ENCODE measurements around the gene FBXO4.

- no peak for TF ChIP-seq POLR2A (IDR thresholded peaks at IDR 0.05)
- TF ChIP-seq, protein P1, sequence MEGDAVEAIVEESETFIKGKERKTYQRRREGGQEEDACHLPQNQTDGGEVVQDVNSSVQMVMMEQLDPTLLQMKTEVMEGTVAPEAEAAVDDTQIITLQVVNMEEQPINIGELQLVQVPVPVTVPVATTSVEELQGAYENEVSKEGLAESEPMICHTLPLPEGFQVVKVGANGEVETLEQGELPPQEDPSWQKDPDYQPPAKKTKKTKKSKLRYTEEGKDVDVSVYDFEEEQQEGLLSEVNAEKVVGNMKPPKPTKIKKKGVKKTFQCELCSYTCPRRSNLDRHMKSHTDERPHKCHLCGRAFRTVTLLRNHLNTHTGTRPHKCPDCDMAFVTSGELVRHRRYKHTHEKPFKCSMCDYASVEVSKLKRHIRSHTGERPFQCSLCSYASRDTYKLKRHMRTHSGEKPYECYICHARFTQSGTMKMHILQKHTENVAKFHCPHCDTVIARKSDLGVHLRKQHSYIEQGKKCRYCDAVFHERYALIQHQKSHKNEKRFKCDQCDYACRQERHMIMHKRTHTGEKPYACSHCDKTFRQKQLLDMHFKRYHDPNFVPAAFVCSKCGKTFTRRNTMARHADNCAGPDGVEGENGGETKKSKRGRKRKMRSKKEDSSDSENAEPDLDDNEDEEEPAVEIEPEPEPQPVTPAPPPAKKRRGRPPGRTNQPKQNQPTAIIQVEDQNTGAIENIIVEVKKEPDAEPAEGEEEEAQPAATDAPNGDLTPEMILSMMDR (IDR thresholded peaks at IDR 0.05), result no peak
Measured at GRCh38 chr5:41966401-41967105, 41.5 kb downstream of the FBXO4 start.
